SK-N-MC (cell line): ENCODE measurements around the gene BABAM2.

ENCODE experiments used
- EZH2 ChIP-seq: fragments of 200-600 bp; sonication (generic); IDR thresholded peaks from one replicate; pipeline ENCODE4 v1.6.1; 2017; ENCODE audit warnings: antibody characterized with exemption
- POLR2AphosphoS5 ChIP-seq: IDR thresholded peaks from 2 replicates; pipeline ENCODE4 v1.6.1; 2012; ENCODE audit warnings: mild to moderate bottlenecking, low read depth, low read length, borderline replicate concordance

DNA sequence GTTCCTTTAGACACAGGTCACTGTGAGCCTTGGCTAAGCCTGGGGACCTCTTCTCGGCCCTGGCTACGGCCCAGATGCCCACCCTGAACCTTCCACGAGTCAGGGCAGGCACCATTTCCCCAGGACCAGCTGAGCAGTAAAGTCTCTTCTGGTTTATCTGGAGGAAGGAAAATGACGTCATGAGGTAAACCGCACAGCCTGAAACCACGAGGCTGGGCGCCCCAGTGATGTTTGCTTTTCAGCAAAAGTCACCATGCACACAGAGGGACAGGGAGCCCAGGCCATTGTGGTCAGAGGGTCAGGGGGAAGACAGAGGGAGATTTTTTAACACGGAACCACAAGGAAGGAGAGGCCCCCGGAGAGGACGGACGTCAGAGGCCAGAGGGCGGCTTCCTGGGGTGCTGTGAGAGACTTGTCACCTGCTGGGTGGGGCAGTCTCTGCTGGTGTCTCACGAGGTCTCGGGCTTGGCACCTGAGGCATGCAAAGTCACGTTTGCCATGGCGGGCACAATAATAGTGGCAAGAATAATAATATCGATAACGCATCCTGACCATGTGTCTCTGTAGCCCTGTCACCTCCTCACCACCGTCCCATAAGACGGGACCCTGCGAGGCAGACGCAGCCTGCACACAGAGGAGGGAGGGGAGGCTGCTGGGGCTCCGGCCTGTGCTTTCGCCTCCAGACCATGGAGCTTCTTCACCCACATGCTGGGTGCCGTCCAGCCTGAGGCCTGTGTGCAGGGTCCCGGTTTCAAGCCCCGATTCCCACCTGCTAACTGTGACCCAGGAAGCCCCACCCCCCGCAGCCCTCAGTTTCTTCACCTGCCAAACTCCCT, 468.9 kb downstream of the BABAM2 start:
- TF ChIP-seq POLR2AphosphoS5: no peak
- TF ChIP-seq EZH2: no peak
